ENCODE measurements around the gene DEPDC4.

The DEPDC4 gene

DNA sequence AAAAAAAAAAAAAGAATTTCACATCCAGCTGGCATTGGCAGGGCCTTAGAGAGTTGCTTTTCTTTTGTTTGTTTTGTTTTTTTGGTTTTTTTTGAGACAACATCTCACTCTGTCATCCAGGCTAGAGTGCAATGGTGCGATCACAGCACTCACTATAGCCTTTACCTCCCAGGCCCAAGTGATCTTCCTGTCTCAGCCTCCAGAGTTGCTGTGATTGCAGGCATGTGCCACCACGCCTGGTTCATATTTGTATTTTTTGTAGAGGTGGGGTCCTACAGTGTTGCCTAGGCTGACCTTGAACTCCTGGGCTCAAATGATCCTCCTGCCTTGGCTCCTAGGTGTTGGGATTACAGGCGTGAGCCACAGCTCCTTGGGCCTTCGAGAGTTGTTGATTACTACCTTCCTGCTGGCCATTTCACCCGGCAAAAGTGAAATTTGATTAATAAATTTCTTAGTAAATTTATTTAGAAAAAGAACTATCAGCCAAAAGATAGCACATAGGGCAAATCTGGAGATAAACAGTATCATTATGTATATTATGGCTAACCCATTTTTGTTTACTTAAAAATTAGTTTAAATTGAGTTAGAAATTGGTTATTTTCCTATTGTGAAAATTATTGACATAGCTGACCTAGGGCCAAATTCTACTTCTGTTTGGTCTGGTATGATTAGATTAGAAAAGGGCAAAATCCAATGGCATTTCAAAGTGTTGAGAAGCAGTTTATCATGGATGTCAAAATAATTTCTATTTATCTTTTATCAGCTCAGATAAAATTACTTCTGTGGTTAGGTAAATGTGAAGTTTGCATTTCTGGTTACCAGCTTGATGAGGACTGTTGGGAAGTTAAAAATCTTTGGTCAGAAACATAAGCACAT, 53.6 kb downstream of the DEPDC4 start:
- DNase-seq: no peak

DNA sequence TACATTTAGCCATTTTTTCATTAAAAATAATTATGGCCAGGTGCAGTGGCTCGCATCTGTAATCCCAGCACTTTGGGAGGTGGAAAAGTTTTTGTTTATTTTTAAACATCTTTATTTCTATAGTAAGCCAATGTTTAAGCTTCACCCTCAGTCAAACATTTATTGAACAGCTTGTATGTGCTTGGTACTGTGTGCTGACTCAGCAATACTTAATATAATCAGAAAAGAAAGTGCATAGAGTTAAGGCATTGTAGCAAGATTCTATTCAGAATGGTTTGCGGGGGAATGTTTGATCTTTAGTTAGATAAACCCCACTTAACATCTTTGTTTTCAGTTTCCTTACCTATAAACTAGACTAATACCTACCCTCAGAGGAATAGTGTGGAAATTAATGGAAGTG, 55.2 kb downstream of the DEPDC4 start:
- DNase-seq: no peak

DNA sequence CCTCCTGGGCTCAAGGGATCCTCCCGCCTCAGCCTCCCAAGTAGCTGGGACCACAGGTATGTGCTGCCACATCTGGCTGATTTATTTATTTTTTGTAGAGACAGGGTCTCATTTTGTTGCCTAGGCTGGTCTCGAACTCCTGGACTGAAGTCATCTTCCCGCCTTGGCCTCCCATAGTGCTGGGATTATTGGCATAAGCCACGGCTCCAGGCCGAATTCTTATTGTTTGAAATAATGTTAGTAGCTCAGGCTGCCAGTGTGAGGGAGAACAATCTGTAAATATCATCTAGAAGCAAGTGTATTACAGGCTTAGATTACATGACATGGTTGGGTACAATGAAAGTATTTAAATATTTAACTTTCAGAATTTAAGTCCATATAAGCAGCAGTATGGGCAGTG, 58.0 kb downstream of the DEPDC4 start:
- no peak for DNase-seq

DNA sequence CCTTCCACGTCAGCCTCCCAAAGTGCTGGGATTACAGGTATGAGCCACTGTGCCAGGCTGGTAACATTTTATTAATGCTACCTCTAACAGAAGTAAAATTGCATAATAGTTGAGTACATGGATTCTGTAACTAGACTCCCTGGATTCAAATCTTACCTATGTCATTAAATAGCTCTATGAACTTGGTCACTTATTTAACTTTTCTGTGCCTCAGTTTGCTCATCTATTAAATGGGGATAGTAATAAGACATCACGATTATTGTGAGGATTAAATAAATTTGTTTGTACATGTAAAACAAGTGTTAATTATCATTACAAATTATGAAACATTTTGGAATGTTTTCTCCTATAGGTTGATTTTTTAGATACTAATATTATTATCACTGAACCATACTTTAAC, 59.6 kb downstream of the DEPDC4 start:
- no peak for DNase-seq

DNA sequence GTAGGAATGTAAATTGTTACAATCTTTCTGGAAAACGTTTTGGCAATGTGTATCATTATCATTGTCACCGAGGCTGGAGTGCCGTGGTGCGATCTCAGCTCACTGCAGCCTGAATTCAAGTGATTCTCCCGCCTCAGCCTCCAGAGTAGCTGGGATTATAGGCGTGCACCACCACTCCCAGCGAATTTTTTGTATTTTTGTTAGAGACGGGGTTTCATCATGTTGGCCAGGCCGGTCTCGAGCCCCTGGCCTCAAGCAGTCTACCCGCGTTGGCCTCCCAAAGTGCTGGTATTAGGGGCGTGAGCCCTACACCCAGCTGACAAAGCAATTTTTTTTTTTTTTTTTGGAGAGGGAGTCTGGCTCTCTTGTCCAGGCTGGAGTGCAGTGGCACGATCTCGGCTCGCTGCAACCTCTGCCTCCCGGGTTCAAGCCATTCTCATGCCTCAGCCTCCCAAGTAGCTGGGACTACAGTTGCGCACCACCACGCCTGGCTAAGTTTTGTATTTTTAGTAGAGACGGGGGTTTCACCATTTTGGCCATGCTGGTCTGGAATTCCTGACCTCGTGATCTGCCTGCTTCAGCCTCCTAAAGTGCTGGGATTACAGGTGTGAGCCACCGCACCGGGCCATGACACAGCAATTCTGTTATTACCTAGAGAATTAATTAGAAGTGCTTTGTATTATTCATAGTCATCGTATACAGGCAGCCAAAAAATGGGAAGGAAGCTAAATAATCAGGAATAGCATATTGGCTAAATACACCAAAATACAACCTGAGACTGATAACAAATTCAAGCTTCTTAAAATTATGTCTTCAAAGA, 65.1 kb downstream of the DEPDC4 start:
- DNase-seq: no peak

DNA sequence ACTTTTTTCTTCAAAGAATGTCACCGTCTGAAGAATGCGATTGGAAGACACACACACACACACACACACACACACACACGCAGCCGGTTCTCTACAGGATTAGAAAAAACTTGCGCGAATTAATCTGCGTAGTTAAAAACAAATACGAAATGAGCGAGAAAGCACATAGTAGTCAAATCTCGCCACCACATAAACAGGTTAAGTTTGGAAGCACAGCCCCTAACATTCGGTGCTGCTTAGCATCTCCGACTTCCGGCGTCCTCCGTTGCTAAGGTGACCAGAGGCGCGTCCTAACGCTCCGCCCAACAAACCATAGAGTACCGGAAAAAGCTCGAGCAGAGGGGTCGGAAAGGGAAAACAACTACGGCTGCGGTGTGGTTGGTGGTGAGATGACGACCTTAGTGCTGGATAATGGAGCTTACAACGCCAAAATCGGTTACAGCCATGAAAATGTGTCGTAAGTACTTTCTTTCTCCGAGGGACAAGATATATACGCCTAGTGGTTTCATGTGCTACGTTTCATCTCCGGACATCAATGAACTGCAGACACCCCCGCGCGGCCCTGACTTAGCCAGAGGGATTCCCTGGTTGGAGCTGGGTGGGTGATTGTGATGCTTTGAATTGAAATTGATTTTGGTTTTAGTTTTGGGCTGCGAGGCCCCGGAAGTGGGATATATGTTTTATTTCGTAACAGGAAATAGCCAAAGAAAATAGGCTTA, 66.3 kb downstream of the DEPDC4 start, which contains the start of gene ACTR6:
Gene ACTR6 (plus strand): TSS at position 353 of the 719 bp plus-strand sequence. CDS start 37 bp downstream, at position 390.
- DNase-seq: peak; percentile 92

DNA sequence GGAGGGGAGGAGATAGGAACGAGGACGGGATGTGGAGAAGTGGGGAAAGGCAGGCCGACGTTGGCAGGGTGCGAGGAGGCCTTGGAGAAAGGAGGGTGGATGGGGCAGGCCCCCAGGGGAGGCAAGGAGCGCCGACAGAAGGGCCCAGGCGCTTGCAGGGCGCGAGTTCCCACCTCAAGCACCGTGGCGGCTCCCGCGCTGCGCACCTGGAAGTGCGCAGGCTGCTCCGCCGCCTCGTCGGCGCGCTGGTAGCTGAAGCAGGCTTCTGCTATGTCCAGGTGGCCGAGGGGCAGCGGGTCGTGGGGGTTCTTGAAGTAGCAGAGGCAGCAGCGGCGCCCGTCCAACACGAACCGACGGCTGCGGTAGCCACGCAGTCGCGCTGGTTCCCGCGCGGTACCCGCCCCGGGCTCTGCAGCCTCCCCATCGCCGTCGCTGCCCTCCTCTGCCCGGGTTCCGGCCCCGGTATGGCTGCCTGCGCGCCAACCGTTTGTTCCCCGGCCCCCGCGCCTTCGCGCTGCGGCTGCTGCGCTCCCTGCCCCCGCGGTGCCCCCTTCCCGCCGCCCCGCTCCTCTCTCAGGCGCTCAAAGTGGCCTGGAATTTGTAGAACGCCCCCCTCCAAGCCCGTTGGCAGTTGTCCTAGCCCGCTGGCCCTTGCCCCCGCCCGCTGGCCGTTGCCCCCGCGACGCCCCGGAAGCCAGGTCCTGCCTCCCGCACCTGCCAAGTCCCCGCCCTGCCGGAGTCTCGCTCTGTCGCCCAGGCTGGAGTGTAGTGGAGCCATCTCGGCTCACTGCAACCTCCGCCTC, 67.3 kb downstream of the DEPDC4 start:
- DNase-seq: peak; percentile 64

DNA sequence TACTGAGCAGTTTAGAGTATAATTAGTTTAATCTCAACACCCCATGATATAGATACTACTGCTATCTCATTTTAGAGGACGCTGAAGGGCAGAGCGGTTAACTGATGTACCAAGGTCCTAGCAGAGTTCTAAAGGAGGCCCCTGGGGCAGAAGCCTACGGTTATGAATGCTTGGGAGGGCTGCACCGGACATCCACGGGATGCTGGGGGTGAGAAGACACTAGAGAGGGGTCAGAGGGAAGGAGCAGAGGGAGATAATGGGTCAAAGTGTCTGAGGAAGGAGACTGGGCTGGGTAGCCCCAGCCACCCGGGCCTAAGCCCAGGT, 67.9 kb downstream of the DEPDC4 start:
- no peak for DNase-seq

DNA sequence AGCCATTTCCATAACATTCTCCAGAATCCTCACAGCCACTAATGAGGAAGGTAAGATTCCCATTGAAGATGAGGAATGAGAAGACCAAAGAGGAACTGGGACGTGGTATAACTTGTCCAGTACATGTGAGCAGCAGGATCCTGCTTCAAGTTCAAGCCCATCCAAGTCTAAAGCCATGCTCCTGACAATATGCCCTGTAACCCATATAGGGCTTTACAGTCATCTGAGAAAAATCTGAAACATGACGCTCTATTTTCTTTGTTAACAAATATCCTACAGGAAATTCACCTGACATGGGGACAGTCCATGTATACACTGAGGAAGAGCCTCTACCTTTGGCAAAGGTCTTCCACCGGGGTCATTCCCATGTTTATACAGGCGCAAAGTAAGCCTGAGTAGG, 69.4 kb downstream of the DEPDC4 start:
- DNase-seq: no peak

DNA sequence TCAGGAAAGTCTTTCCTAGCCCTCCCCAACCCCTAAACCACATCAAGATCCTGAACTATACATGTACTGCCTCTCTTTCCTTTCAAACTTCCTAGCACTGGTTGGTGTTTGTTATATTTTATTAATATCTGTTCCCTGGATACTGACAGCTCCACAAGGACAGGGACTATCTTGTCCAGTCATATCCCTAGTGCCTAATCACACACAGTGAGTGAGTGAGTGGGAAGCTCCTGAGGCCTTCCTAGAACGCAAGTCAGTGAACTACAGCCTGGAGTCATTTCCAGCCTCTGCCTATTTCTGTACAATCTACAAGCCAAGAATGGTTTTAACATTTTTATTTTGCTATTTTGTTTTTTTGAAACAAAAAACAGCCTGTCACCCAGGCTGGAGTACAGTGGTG, 73.8 kb downstream of the DEPDC4 start:
- DNase-seq: no peak

Measured in DMS79 (cell line).